Stimulated activated CD8-positive, alpha-beta memory T cell treated with anti-CD3 and anti-CD28 coated beads, Interleukin-4, amount 100 ng/mL, for 48 hours (primary cell): ENCODE data around the gene HLA-F.

Source experiments
- DNase-seq: peaks from one replicate; pipeline ENCODE4 v3.0.0-alpha.2; 2020

The HLA-F gene

GRCh38 chr6:29764422-29765196 is 41.4 kb downstream of the HLA-F start:
- no peak for DNase-seq

DNA sequence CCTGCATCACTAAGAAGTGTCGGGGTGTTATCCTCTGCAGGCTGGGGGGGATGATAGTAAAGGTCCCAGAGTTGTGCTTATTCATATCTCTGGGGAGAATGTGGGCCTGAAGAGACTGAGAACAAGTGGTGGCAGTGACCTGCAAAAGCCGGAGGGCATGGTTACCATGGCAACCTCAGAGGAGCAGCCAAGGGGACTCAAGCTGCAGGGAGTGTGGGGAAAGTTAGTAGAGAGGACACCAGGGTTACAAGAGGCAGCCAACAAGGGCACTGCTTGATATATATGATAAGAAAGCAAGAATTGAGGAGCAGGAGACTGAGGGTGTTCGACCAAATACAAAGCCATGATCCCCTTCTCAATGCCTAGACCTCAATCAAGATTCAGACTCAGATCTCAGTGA is 46.1 kb downstream of the HLA-F start:
- no peak for DNase-seq

GRCh38 chr6:29770306-29770705 is 47.1 kb downstream of the HLA-F start:
- no peak for DNase-seq

DNA sequence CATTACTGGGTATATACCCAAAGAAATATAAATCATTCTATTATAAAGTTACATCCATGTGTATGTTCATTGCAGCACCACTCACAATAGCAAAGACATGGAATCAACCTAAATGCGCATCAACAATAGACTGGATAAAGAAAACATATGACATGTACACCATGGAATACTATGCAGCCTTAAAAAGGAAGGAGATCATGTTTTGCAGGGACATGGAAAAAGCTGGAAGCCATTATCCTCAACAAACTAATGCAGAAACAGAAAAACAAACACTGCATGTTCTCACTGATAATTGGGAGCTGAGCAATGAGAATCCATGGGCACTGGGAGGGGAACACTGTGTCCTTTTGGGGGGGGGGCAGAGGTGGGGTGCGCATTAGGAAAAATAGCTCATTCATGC is 53.5 kb downstream of the HLA-F start:
- DNase-seq, result no peak
